ENCODE data around the gene CCNJL.

CCNJL gene

DNA sequence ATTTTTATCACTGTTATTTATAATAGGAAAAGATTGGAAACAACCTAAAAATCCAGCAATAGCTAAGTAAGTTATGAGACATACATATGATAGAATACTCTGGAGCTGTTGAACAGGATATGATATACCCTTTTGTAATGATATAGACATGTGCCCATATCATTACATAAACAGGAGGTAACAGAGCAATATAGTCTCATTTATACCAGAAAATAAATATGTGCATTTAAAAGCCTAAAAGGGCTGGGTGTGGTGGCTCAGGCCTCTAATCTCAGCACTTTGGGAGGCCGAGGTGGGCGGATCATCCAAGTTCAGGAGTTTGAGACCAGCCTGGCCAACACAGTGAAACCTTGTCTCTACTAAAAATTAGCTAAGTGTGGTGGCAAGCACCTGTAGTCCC is 85.4 kb downstream of the CCNJL start:
- TF ChIP-seq, protein P1, sequence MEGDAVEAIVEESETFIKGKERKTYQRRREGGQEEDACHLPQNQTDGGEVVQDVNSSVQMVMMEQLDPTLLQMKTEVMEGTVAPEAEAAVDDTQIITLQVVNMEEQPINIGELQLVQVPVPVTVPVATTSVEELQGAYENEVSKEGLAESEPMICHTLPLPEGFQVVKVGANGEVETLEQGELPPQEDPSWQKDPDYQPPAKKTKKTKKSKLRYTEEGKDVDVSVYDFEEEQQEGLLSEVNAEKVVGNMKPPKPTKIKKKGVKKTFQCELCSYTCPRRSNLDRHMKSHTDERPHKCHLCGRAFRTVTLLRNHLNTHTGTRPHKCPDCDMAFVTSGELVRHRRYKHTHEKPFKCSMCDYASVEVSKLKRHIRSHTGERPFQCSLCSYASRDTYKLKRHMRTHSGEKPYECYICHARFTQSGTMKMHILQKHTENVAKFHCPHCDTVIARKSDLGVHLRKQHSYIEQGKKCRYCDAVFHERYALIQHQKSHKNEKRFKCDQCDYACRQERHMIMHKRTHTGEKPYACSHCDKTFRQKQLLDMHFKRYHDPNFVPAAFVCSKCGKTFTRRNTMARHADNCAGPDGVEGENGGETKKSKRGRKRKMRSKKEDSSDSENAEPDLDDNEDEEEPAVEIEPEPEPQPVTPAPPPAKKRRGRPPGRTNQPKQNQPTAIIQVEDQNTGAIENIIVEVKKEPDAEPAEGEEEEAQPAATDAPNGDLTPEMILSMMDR (IDR thresholded peaks at IDR 0.05; ENCODE audit: extremely low read depth, missing control alignments): no peak
- DNase-seq (ENCODE audit: low spot score): no peak

DNA sequence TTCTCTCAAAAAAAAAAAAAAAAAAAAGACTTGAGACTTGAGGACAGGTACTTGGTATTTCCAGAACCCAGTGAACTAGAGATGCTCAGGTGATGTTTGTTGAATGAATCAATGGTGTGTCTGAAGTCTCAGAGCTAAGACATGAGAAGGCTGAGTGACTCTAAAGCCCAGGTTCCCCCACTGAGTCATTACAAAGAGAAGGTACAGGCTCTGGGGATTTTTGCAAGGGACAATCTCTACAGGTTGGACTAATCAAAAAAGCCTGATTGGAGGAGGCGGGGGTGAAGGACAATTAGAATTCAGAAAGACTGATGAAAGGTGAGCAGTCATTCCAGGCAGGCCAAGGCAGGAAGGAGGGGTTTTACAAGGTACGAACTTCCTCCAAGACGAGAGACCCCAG is 91.3 kb downstream of the CCNJL start:
- DNase-seq (ENCODE audit: low spot score): no peak
- TF ChIP-seq, protein P1 (IDR thresholded peaks at IDR 0.05; ENCODE audit: extremely low read depth, missing control alignments): no peak

DNA sequence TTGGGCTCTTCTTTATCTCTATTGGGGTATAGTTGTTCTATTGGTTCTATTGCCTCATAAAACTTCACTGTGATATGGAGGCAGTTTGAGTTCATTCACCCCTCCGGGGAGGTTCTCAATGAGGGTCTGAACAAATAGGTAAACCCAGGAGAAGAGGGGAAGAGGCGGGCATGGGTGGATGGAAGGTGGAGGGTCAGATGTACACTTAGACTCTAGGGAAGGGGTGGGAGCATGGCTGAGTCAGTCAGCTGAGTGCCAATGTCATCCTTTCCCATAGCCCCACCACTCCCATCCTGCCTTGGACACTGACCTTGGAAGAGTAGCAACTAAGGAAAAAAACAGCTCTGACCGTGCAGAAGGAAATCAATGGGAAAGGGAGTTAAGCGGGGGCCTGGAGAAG is 93.0 kb downstream of the CCNJL start:
- TF ChIP-seq, protein P1 (IDR thresholded peaks at IDR 0.05; ENCODE audit: extremely low read depth, missing control alignments): no peak
- DNase-seq (ENCODE audit: low spot score): no peak

DNA sequence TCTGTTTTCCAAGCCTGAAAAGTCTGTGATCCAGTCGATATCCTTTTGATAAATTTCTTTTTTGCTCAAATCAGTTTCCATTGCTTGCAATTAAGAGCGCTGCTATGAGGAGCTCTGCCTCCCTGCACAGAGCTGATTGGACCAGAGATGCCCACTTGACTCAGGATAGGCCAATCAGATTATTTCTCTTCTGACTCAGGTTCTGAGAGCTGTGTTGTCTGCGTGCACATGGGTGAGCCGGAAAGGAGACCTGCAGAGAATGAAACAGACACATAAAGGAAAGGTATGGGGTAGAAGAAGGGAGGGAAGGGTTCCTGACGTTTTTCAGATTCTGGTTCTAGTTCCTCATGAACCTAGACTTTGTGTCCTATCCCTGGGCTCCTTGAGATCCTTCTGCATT is 98.8 kb downstream of the CCNJL start:
- TF ChIP-seq, protein P1 (IDR thresholded peaks at IDR 0.05; ENCODE audit: extremely low read depth, missing control alignments): no peak
- no peak for DNase-seq (ENCODE audit: low spot score)

DNA sequence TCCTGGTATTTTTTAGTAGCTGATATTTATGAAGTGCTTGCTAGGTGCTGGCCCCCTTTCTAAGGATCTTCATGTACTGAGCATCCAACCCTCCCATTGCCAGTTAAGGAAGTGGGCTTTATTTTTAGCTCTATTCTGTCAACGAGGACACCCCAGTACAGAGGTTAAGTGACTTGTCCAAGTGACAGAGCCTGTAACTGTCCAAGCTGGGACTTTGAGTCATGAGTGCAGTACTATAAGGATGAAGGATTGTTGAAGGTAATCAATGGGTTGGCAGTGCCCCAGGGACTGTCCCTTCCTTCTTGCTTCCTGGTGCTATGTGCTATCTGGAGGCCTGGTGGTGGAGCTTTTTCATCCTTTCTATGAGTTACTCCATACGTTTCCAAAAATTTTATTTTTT is 101.0 kb downstream of the CCNJL start:
- TF ChIP-seq, protein P1 (IDR thresholded peaks at IDR 0.05; ENCODE audit: extremely low read depth, missing control alignments): no peak
- no peak for DNase-seq (ENCODE audit: low spot score)

DNA sequence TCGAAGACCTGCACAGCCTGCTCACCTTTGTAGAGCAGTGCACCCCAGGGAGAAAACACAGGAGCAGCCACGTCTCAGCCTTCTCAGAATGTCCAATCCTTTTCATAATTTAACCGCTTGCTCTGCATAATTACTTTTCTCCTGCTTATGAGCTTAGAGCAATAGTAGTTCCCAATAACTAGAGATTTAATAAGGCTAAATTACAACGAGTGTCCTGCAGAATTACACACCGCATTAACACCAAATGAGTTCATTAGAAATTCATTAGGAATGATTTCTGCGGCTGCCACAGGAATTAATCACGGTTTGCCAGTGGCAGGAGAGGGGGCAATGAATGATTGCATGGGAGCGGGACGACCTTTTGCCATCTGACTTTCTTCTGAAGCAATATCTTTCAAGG is 101.8 kb downstream of the CCNJL start:
- DNase-seq (ENCODE audit: low spot score): no peak

DNA sequence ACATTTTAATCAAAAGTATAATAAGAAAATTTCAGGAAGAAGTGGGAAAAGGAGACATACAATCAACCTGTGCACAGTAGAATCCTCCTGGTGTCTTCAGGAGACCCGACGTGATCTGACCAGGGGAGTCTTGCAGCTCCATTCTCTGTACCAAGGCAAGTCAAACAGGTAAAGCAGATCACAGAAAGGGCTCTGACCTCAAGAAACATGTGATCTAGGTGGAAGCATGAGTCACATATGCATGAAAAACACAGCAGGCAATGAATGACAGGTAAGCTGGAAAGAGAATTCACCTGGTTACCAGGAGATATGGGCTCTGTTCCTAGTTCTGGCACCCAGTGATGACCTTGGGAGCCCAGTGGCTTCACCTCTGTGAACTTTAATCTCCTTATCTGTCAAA is 102.4 kb downstream of the CCNJL start:
- DNase-seq (ENCODE audit: low spot score): no peak
- TF ChIP-seq, protein P1 (IDR thresholded peaks at IDR 0.05; ENCODE audit: extremely low read depth, missing control alignments): no peak

More for the DNA sequence above, 101.8 kb downstream of the CCNJL start:
- TF ChIP-seq, protein P1 (IDR thresholded peaks at IDR 0.05; ENCODE audit: extremely low read depth, missing control alignments): no peak
